Left ventricle myocardium inferior (tissue), 1 donor: ENCODE measurements around the gene PHACTR3. TPM values are rescaled to one million over a fixed set of nuclear protein-coding genes. Genes with fewer than 3 reads are reported as not detected.

Experiments
- DNase-seq: peaks from one replicate; pipeline ENCODE4 v3.0.0-alpha.2; 2020
- H3K27ac ChIP-seq: fragments of 200-600 bp; replicated peaks from 2 replicates; pipeline ENCODE4 v1.8.0; 2021
- H3K27me3 ChIP-seq: fragments of 200-600 bp; 2 replicates; pipeline ENCODE4 v1.8.0; 2021; ENCODE audit warnings: low read depth
- H3K36me3 ChIP-seq: fragments of 200-600 bp; 2 replicates; pipeline ENCODE4 v1.8.0; 2021
- H3K4me1 ChIP-seq: fragments of 200-600 bp; 2 replicates; pipeline ENCODE4 v1.8.0; 2021
- H3K4me3 ChIP-seq: fragments of 200-600 bp; 2 replicates; pipeline ENCODE4 v1.8.0; 2021; ENCODE audit warnings: mild to moderate bottlenecking, moderate library complexity
- H3K9me3 ChIP-seq: fragments of 200-600 bp; replicated peaks from 2 replicates; pipeline ENCODE4 v1.8.0; 2021
- intact Hi-C: fragments of 100-400 bp; cut with micrococcal nuclease; formaldehyde crosslinking; loops from one replicate; pipeline ENCODE4 v1.11.0; 2022
- total RNA-seq: library from RNA; stranded (reverse); fragmentation: NEBNext Ultra II Directional; extraction: Animal tissue kit (Norgen Biotek cat#: 25700); gene quantifications from one replicate; pipeline ENCODE4 v1.2.1, GENCODE V29; 2021
- TF ChIP-seq, protein P1 (sequence below): fragments of 200-600 bp; IDR thresholded peaks from 2 replicates; pipeline ENCODE4 v1.8.0; 2021; ENCODE audit warnings: antibody characterized with exemption, mild to moderate bottlenecking, borderline replicate concordance
- donor health status: DM: no; HTN: yes; CAD: no; lungs with severe emphysema.

The PHACTR3 gene
- total RNA-seq, 1 donor from 2014 or later, result 4.3 TPM

DNA sequence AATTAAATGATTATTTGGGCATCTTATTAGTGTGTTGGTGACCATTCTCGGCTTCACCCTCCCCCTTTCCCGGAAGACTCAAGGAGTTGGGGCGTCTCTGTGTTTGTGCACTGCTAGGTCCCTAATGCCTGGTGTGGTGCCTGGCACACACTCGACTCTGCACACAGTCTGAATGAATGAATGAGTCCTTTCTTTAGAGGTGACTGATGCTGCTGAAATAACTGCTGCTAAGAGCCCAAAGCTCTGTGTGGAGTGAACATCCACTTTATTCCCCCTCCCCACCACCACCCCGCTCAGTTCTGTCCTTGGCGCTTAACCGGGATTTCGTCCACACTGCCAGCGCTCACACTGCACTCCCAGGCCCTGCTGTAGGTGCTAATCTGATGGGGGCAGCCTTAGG lies 1.2 kb upstream of the PHACTR3 start:
- H3K9me3 ChIP-seq, result no peaks in the 10 kb centered on the region
- no peak for DNase-seq
- H3K27me3 ChIP-seq, result peaks cover 94% of the 10 kb centered on the region
- H3K36me3 ChIP-seq, result no peaks in the 10 kb centered on the region
- no peak overlapping the region for H3K4me3 ChIP-seq
- no peak overlapping the region for H3K27ac ChIP-seq
- TF ChIP-seq, protein P1, sequence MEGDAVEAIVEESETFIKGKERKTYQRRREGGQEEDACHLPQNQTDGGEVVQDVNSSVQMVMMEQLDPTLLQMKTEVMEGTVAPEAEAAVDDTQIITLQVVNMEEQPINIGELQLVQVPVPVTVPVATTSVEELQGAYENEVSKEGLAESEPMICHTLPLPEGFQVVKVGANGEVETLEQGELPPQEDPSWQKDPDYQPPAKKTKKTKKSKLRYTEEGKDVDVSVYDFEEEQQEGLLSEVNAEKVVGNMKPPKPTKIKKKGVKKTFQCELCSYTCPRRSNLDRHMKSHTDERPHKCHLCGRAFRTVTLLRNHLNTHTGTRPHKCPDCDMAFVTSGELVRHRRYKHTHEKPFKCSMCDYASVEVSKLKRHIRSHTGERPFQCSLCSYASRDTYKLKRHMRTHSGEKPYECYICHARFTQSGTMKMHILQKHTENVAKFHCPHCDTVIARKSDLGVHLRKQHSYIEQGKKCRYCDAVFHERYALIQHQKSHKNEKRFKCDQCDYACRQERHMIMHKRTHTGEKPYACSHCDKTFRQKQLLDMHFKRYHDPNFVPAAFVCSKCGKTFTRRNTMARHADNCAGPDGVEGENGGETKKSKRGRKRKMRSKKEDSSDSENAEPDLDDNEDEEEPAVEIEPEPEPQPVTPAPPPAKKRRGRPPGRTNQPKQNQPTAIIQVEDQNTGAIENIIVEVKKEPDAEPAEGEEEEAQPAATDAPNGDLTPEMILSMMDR, result no peak
- intact Hi-C loops, result no loop called here
- H3K4me1 ChIP-seq, result peaks cover 15% of the 10 kb centered on the region

DNA sequence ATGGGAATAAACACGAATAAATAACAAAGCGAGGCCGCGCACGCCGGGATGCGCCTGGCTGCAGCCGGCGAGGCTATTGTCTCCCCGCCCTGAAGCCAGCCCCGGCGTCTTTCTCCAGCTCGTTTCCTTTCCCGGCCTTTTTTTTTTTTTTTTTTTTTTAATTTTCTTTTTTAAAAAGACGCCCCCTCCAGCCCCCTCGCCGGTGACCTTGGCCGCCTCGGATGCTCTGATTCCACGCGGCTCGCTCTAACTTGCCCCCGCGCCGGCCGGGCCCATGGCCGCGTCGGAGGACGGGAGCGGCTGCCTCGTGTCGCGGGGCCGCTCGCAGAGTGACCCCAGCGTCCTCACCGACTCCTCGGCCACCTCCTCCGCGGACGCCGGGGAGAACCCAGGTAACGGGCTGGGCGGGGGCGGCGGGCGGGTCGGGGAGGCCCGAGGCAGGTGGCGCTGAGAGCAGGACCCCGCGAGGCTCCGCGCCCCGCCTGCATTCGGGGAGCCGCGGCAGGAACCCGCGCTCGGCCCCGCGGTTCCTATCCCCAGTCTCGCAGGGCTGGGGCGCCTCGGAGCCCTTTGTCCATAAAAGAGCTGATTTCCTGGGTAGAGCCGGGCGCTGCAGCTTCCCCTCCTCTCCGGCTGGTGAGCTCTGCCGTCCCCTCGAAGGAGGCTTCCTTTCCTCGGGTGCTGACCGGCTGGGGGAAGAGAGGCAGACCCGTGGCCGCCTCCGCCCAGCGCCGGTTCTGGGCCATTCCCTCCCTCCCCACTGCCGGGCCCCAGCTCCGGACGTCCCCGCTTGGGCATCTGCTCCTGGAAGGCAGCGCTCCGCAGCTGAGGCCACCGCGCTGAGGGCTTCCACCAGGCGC lies 631 bp downstream of the PHACTR3 start:
- H3K27ac ChIP-seq, result no peak overlapping the region

DNA sequence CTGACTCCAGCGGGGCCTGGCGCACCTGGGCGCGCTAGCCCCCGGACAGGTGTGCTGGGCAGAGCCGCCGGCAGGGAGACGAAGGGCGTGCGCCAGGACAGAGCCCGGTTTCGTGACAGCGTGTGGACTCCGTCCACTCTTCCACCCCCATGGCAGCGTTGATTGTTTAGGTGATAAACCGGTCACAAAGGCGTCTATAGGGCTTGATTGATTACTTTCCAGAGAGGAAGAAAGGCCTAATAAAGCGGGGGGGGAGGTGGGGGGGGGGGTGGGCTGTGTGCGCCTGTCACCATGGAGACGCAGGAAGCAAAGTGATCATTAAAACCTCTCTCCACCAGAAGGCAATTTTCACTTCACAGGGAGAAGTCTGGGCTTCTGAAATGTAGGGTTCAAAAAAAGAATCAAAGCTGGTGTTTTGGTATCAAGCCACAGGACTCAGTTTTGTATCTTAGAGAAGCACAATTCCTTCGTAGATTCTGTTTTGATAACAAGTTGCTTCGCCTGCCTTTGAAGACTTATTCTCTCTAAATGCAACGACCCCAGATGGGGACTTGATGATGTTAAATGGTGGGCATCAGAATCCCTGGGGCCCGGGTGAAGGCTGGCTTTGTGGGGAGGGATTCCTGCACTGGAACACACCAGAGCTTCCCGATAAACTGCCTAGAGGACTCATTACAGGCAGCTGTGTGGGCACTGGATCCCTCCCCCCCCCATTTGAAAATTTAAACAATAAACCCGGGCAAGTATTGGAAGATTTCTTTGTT lies 1.4 kb downstream of the PHACTR3 start:
- H3K4me1 ChIP-seq, result peaks cover 15% of the 10 kb centered on the region
- no peaks in the 10 kb centered on the region for H3K9me3 ChIP-seq
- H3K27me3 ChIP-seq, result peaks cover 98% of the 10 kb centered on the region
- peak overlapping the region; percentile 65 for H3K4me3 ChIP-seq
- no peak for DNase-seq
- no peak overlapping the region for H3K27ac ChIP-seq
- H3K36me3 ChIP-seq, result no peaks in the 10 kb centered on the region
- TF ChIP-seq, protein P1, result no peak
- intact Hi-C loops, result no loop called here

More for the DNA sequence above, 631 bp downstream of the PHACTR3 start:
- Histone ChIP-seq H3K4me3 (peak overlapping the region; percentile 65), H3K36me3 (no peaks in the 10 kb centered on the region), H3K27me3 (peaks cover 96% of the 10 kb centered on the region), H3K4me1 (peaks cover 15% of the 10 kb centered on the region), H3K9me3 (no peaks in the 10 kb centered on the region)
- DNase-seq, result no peak
- intact Hi-C loops, result no loop called here
- TF ChIP-seq, protein P1, result no peak

DNA sequence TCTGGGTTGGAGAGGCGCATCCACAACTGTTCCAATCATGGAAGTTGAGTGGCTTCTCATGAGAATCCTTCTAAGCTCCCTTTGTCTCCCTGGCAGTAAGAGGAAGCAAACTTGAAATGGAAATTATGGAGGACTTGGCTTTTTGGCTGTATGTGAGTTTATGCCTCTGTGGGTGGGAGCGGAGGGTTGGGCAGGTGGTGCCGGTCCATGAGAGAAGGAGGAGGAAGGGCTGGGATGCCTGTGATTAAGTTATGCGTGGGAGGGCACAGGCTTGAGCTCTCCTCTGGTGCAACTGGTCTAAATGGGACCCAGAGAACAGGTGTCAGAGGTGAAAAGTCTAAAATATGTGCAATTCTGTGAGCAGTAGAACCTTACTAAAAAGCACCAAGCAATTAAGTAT lies 2.2 kb downstream of the PHACTR3 start:
- no peak overlapping the region for H3K27ac ChIP-seq
- intact Hi-C loops, result no loop called here
- H3K27me3 ChIP-seq, result peaks cover 92% of the 10 kb centered on the region
- TF ChIP-seq, protein P1, result no peak
- no peak overlapping the region for H3K4me3 ChIP-seq
- no peaks in the 10 kb centered on the region for H3K36me3 ChIP-seq
- DNase-seq, result no peak
- no peaks in the 10 kb centered on the region for H3K9me3 ChIP-seq
- peaks cover 22% of the 10 kb centered on the region for H3K4me1 ChIP-seq

DNA sequence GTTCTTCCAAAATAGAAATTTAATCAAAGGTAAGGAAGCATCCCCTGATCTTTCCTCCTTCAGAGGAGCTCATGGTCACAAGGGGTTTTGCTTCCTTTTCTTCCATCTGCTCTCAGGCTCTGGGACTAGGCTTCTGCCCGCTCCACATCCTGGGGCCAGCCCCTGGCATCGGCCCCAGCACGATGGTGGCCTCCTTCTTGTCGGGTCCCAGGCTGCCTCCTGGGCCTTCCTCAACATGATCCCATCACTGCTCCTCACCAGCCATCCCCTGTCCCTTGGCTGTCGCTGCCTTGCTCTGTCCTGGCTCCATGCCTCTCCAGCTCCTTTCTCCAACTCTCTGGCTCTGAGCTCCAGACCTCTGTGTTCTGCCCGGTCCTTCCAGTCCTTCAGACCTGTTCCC lies 4.1 kb downstream of the PHACTR3 start:
- TF ChIP-seq, protein P1, result no peak
- Histone ChIP-seq H3K27ac (no peak overlapping the region), H3K9me3 (no peaks in the 10 kb centered on the region), H3K4me3 (no peak overlapping the region), H3K4me1 (peaks cover 23% of the 10 kb centered on the region), H3K36me3 (no peaks in the 10 kb centered on the region), H3K27me3 (peaks cover 74% of the 10 kb centered on the region)
- intact Hi-C loops, result no loop called here
- DNase-seq, result no peak
